ENCODE data around the gene DHRS11. TPM values are rescaled to one million over a fixed set of nuclear protein-coding genes. Genes with fewer than 3 reads are reported as not detected.

The DHRS11 gene
- total RNA-seq, 1 experiment from 2014 or later, result 27.9 TPM

- no peak for TF ChIP-seq CTCF (conservative IDR thresholded peaks at IDR 0.05)
- Histone ChIP-seq H3K4ac (ENCODE audit: low read depth, low read length) (no peak overlapping the region), H3K79me2 (ENCODE audit: insufficient read depth, low read length) (no peaks in the 10 kb centered on the region), H3K56ac (ENCODE audit: insufficient read length, low read depth, low read length) (no peak overlapping the region), H2BK120ac (ENCODE audit: low read depth, low read length, poor library complexity, severe bottlenecking) (no peak overlapping the region), H2AFZ (ENCODE audit: low read length) (no peak overlapping the region), H2BK12ac (ENCODE audit: insufficient read length, low read depth, low read length) (no peak overlapping the region), H4K20me1 (ENCODE audit: control insufficient read depth, insufficient read depth, insufficient read length) (no peaks in the 10 kb centered on the region), H2BK15ac (ENCODE audit: low read depth, low read length) (no peak overlapping the region), H3K23me2 (ENCODE audit: insufficient read length, low read depth, low read length, poor library complexity, severe bottlenecking) (peaks cover 19% of the 10 kb centered on the region), H4K91ac (ENCODE audit: insufficient read length, low read depth, low read length) (no peak overlapping the region), H3K14ac (ENCODE audit: insufficient read depth, low read length) (no peak overlapping the region), H3K9me3 (ENCODE audit: control insufficient read depth, low read depth, low read length) (no peaks in the 10 kb centered on the region), H3K79me1 (ENCODE audit: insufficient read depth, low read depth, low read length, poor library complexity, severe bottlenecking) (no peaks in the 10 kb centered on the region), H3K4me1 (ENCODE audit: insufficient read depth, low read length) (no peaks in the 10 kb centered on the region), H2BK20ac (ENCODE audit: low read depth, low read length, poor library complexity, severe bottlenecking) (no peak overlapping the region), H4K8ac (replicated peaks; ENCODE audit: insufficient read length, low read depth, low read length) (no peak overlapping the region), H3K4me2 (ENCODE audit: insufficient read depth, insufficient read length, low read length) (no peak overlapping the region), H4K5ac (ENCODE audit: insufficient read length, low read depth, low read length) (no peak overlapping the region), H2BK5ac (ENCODE audit: insufficient read length, low read length) (no peak overlapping the region), H3K27ac (ENCODE audit: insufficient read length, low read depth, low read length) (no peak overlapping the region), H3K23ac (ENCODE audit: insufficient read length, low read depth, low read length) (no peak overlapping the region), H3T11ph (ENCODE audit: low read length) (no peak overlapping the region), H2AK5ac (ENCODE audit: insufficient read length, low read length) (no peak overlapping the region), H3K9ac (ENCODE audit: extremely low read depth, insufficient read length, low read length) (no peak overlapping the region), H3K18ac (ENCODE audit: insufficient read length, low read depth, low read length) (no peak overlapping the region), H3K27me3 (ENCODE audit: insufficient read depth, low read length) (no peaks in the 10 kb centered on the region)
- Mint-ChIP-seq H3K4me1 (peaks cover 24 to 26% of the 10 kb centered on the region in 2 experiments), H3K36me3 (ENCODE audit: insufficient read depth in 1 of 3, low read depth in 3 of 3) (peaks cover 10 to 37% (median 34%) of the 10 kb centered on the region in 3 experiments; a peak in 5 of 7 replicates), H3K27me3 (ENCODE audit: low read depth) (no peaks in the 10 kb centered on the region; the same call in 1 of the 2 replicates), H3K27ac (no peak overlapping the region), H3K9me3 (no peaks in the 10 kb centered on the region), H3K4me3 (no peak overlapping the region)
- no peak for DNase-seq
- no CpG with 5 or more reads among the region's 13 CpGs for WGBS (ENCODE audit: extremely low coverage, insufficient read length, low lambda C conversion rate)
Observed at GRCh38 chr17:36598951-36599401, 7.3 kb downstream of the DHRS11 start.

Measured in H9 (cell line).